NCI-H510A (cell line): ENCODE data around the gene GABBR2.

Experiments used
- DNase-seq: peaks from one replicate; lab custom pipeline; 2025; lab: John Stamatoyannopoulos, UW

The GABBR2 gene

GRCh38 chr9:98634685-98635336 is 73.9 kb downstream of the GABBR2 start:
- DNase-seq: no peak

GRCh38 chr9:98632839-98633238 is 75.9 kb downstream of the GABBR2 start:
- no peak for DNase-seq

- no peak for DNase-seq
Observed at GRCh38 chr9:98627296-98627695, 81.4 kb downstream of the GABBR2 start.

GRCh38 chr9:98625728-98626127 is 83.0 kb downstream of the GABBR2 start:
- DNase-seq: no peak

GRCh38 chr9:98619788-98620187 is 88.9 kb downstream of the GABBR2 start:
- DNase-seq: no peak

GRCh38 chr9:98615633-98616032 is 93.1 kb downstream of the GABBR2 start:
- DNase-seq: no peak

GRCh38 chr9:98614941-98615340 is 93.8 kb downstream of the GABBR2 start:
- no peak for DNase-seq

- DNase-seq: no peak
Observed at GRCh38 chr9:98612061-98612752, 96.5 kb downstream of the GABBR2 start.

- no peak for DNase-seq
Observed at GRCh38 chr9:98611319-98611718, 97.4 kb downstream of the GABBR2 start.

- DNase-seq: no peak
Observed at GRCh38 chr9:98610711-98611110, 98.0 kb downstream of the GABBR2 start.

- no peak for DNase-seq
Observed at GRCh38 chr9:98610211-98610610, 98.5 kb downstream of the GABBR2 start.

- no peak for DNase-seq
Observed at GRCh38 chr9:98609646-98610045, 99.1 kb downstream of the GABBR2 start.

- DNase-seq: no peak
Observed at GRCh38 chr9:98607787-98608186, 100.9 kb downstream of the GABBR2 start.

- DNase-seq: no peak
Observed at GRCh38 chr9:98607152-98607551, 101.6 kb downstream of the GABBR2 start.

GRCh38 chr9:98606730-98607129 is 102.0 kb downstream of the GABBR2 start:
- no peak for DNase-seq

- DNase-seq: no peak
Observed at GRCh38 chr9:98605116-98605515, 103.6 kb downstream of the GABBR2 start.

- DNase-seq: no peak
Observed at GRCh38 chr9:98603821-98604383, 104.8 kb downstream of the GABBR2 start.

- DNase-seq: no peak
Observed at GRCh38 chr9:98602839-98603500, 105.8 kb downstream of the GABBR2 start.

GRCh38 chr9:98600631-98601030 is 108.1 kb downstream of the GABBR2 start:
- no peak for DNase-seq

- no peak for DNase-seq
Observed at GRCh38 chr9:98599566-98600216, 109.0 kb downstream of the GABBR2 start.

GRCh38 chr9:98598861-98599260 is 109.9 kb downstream of the GABBR2 start:
- DNase-seq: no peak

GRCh38 chr9:98597236-98597771 is 111.4 kb downstream of the GABBR2 start:
- DNase-seq: no peak
